NCI-H2029 treated with DMSO at 0.1 percent for 48 hours (cell line): ENCODE data around the gene PACRG.

Experiments
- DNase-seq: peaks from one replicate; lab custom pipeline; 2025; lab: John Stamatoyannopoulos, UW

The PACRG gene

GRCh38 chr6:163287626-163288025 is 559.9 kb downstream of the PACRG start:
- DNase-seq, result no peak

GRCh38 chr6:163288066-163288465 is 560.3 kb downstream of the PACRG start:
- DNase-seq, result no peak

- no peak for DNase-seq
These were observed 561.1 kb downstream of the PACRG start for GRCh38 chr6:163288915-163289314.

GRCh38 chr6:163289447-163289846 is 561.7 kb downstream of the PACRG start:
- no peak for DNase-seq

GRCh38 chr6:163290545-163291274 is 562.9 kb downstream of the PACRG start:
- DNase-seq, result no peak

- no peak for DNase-seq
These were observed 563.8 kb downstream of the PACRG start for GRCh38 chr6:163291622-163292021.

GRCh38 chr6:163293286-163293685 is 565.5 kb downstream of the PACRG start:
- no peak for DNase-seq

GRCh38 chr6:163294734-163295133 is 567.0 kb downstream of the PACRG start:
- no peak for DNase-seq

- DNase-seq, result no peak
These were observed 569.2 kb downstream of the PACRG start for GRCh38 chr6:163296835-163297519.

GRCh38 chr6:163298079-163298830 is 570.5 kb downstream of the PACRG start:
- no peak for DNase-seq

- no peak for DNase-seq
These were observed 573.1 kb downstream of the PACRG start for GRCh38 chr6:163300838-163301237.

GRCh38 chr6:163301726-163302635 is 574.2 kb downstream of the PACRG start:
- DNase-seq, result no peak

- no peak for DNase-seq
These were observed 575.0 kb downstream of the PACRG start for GRCh38 chr6:163302747-163303146.

GRCh38 chr6:163306000-163306399 is 578.2 kb downstream of the PACRG start:
- no peak for DNase-seq

GRCh38 chr6:163308629-163309440 is 581.1 kb downstream of the PACRG start:
- DNase-seq, result no peak

- DNase-seq, result no peak
These were observed 581.8 kb downstream of the PACRG start for GRCh38 chr6:163309491-163310026.

GRCh38 chr6:163310096-163310972 is 582.6 kb downstream of the PACRG start:
- DNase-seq, result no peak

GRCh38 chr6:163310973-163311383 is 583.2 kb downstream of the PACRG start:
- DNase-seq, result no peak

- no peak for DNase-seq
These were observed 584.1 kb downstream of the PACRG start for GRCh38 chr6:163311830-163312229.

- DNase-seq, result no peak
These were observed 585.8 kb downstream of the PACRG start for GRCh38 chr6:163313566-163313965.
